OCI-LY7 (cell line): Measurements from ENCODE around the gene TRIM37. TPM values are rescaled to one million over a fixed set of nuclear protein-coding genes. Genes with fewer than 3 reads are reported as not detected.

Source experiments
- BruUV-seq: library from RNA; stranded (reverse); fragments of 400-500 nt; replicated peaks from 2 replicates; lab custom pipeline; 2021; lab: Mats Ljungman, UMichigan
- CTCF ChIA-PET: fragments of 300-600 bp; sonication (Branson Sonifier 250); formaldehyde crosslinking; loops from one replicate; lab custom pipeline; 2022; ENCODE audit warnings: antibody characterized with exemption; ENCODE audit not compliant: unreplicated experiment; lab: Charles Lee
- POLR2A ChIA-PET: fragments of 300-600 bp; sonication (Branson Sonifier 250); formaldehyde crosslinking; loops from one replicate; lab custom pipeline; 2022; ENCODE audit warnings: antibody characterized with exemption; lab: Charles Lee
- DNase-seq: peaks from one replicate; pipeline ENCODE4 v3.0.0-alpha.2; 2015; ENCODE audit warnings: low spot score
- H2AFZ ChIP-seq: fragments of 200-600 bp; sonication (generic), shearing (Covaris generic); 2 replicates; pipeline ENCODE4 v1.6.1; 2014; ENCODE audit warnings: mild to moderate bottlenecking, antibody characterized with exemption, low read length, moderate library complexity
- H3K27ac ChIP-seq: fragments of 200-600 bp; sonication (generic); 2 replicates; pipeline ENCODE4 v1.5.1; 2014; ENCODE audit warnings: mixed run types, low read depth, mild to moderate bottlenecking, moderate library complexity, low read length, inconsistent platforms; ENCODE audit not compliant: poor library complexity, severe bottlenecking
- H3K36me3 ChIP-seq: fragments of 200-600 bp; sonication (generic); 2 replicates; pipeline ENCODE4 v1.6.1; 2014; ENCODE audit warnings: mild to moderate bottlenecking, antibody characterized with exemption, low read length, moderate library complexity, mixed read lengths; ENCODE audit not compliant: insufficient read depth
- H3K4me1 ChIP-seq: fragments of 200-600 bp; sonication (generic); 2 replicates; pipeline ENCODE4 v1.5.1; 2014; ENCODE audit warnings: mild to moderate bottlenecking, low read length; ENCODE audit not compliant: insufficient read depth, poor library complexity, severe bottlenecking
- H3K4me2 ChIP-seq: fragments of 200-600 bp; sonication (generic); 2 replicates; pipeline ENCODE4 v1.6.1; 2014; ENCODE audit warnings: mild to moderate bottlenecking, low read length
- H3K4me3 ChIP-seq: fragments of 200-600 bp; sonication (generic); 2 replicates; pipeline ENCODE4 v1.5.1; 2014; ENCODE audit warnings: mild to moderate bottlenecking, low read depth, low read length; ENCODE audit not compliant: poor library complexity, severe bottlenecking
- H3K79me2 ChIP-seq: fragments of 200-600 bp; sonication (generic); 2 replicates; pipeline ENCODE4 v1.6.1; 2016; ENCODE audit warnings: low read depth, mild to moderate bottlenecking, low read length, moderate library complexity, mixed read lengths; ENCODE audit not compliant: insufficient read depth
- H3K9me2 ChIP-seq: fragments of 200-600 bp; sonication (generic); 2 replicates; pipeline ENCODE4 v1.6.1; 2016; ENCODE audit warnings: mild to moderate bottlenecking, low read length, mixed read lengths; ENCODE audit not compliant: insufficient read depth
- H3K9me3 ChIP-seq: fragments of 200-600 bp; sonication (generic); 2 replicates; pipeline ENCODE4 v1.6.1; 2014; ENCODE audit warnings: mild to moderate bottlenecking, mixed run types, low read length, mixed read lengths
- H4K20me1 ChIP-seq: fragments of 200-600 bp; sonication (generic); 2 replicates; pipeline ENCODE4 v1.6.1; 2014; ENCODE audit warnings: mild to moderate bottlenecking, antibody characterized with exemption, low read length, moderate library complexity, mixed read lengths; ENCODE audit not compliant: insufficient read depth
- CTCF ChIP-seq: fragments of 200-600 bp; sonication (generic); conservative IDR thresholded peaks from 2 replicates; pipeline ENCODE4 v1.5.1; 2014; ENCODE audit warnings: mild to moderate bottlenecking, antibody characterized with exemption, low read length, moderate library complexity, mixed read lengths
- EZH2phosphoT487 ChIP-seq: fragments of 200-600 bp; sonication (generic); IDR thresholded peaks from 2 replicates; pipeline ENCODE4 v1.6.1; 2018; ENCODE audit warnings: low read depth, borderline replicate concordance, mild to moderate bottlenecking, mixed run types, antibody characterized with exemption, low read length, moderate library complexity, mixed read lengths
- intact Hi-C: fragments of 100-400 bp; cut with micrococcal nuclease; formaldehyde crosslinking; loops from one replicate; pipeline ENCODE4 v1.10.0; 2022; ENCODE audit not compliant: unreplicated experiment
- total RNA-seq, 2 experiments: library from RNA; depleted of rRNA in 1 of 2; stranded (reverse); fragments of >200 nt in 1 of 2; shearing (Covaris generic) in 1 of 2; gene quantifications; 2 replicates each; pipeline ENCODE4 v1.2.3, GENCODE V29; 2014 to 2022

TRIM37 gene
- total RNA-seq, 2 experiments from 2014 or later, result 27.9 to 35.4 TPM

GRCh38 chr17:59084154-59084553, 22.5 kb downstream of the TRIM37 start:
- H3K4me1 ChIP-seq, result no peaks in the 10 kb centered on the region
- no TSS peak for BruUV-seq
- no peak overlapping the region for H3K4me3 ChIP-seq
- ChIA-PET CTCF (no interaction called here), POLR2A (no interaction called here)
- H4K20me1 ChIP-seq, result no peaks in the 10 kb centered on the region
- intact Hi-C loops, result no loop called here
- TF ChIP-seq EZH2phosphoT487 (no peak), CTCF (no peak)
- DNase-seq, result no peak
- no peaks in the 10 kb centered on the region for H3K9me3 ChIP-seq
- H3K79me2 ChIP-seq, result no peaks in the 10 kb centered on the region
- no peak overlapping the region for H3K27ac ChIP-seq
- no peak overlapping the region for H3K4me2 ChIP-seq
- no peaks in the 10 kb centered on the region for H3K9me2 ChIP-seq
- H2AFZ ChIP-seq, result no peak overlapping the region
- H3K36me3 ChIP-seq, result peaks cover 84% of the 10 kb centered on the region

GRCh38 chr17:59074494-59074893, 32.2 kb downstream of the TRIM37 start:
- no peaks in the 10 kb centered on the region for H3K4me1 ChIP-seq
- H4K20me1 ChIP-seq, result no peaks in the 10 kb centered on the region
- H3K36me3 ChIP-seq, result peaks cover 88% of the 10 kb centered on the region
- H3K9me2 ChIP-seq, result no peaks in the 10 kb centered on the region
- H3K4me2 ChIP-seq, result no peak overlapping the region
- no peak overlapping the region for H3K4me3 ChIP-seq
- intact Hi-C loops, result no loop called here
- ChIA-PET CTCF (no interaction called here), POLR2A (no interaction called here)
- no peaks in the 10 kb centered on the region for H3K79me2 ChIP-seq
- H3K9me3 ChIP-seq, result no peaks in the 10 kb centered on the region
- H2AFZ ChIP-seq, result no peak overlapping the region
- no peak for DNase-seq
- TF ChIP-seq CTCF (no peak), EZH2phosphoT487 (no peak)
- H3K27ac ChIP-seq, result no peak overlapping the region
- BruUV-seq, result no TSS peak

GRCh38 chr17:59073972-59074371, 32.7 kb downstream of the TRIM37 start:
- DNase-seq, result no peak
- Histone ChIP-seq H3K79me2 (no peaks in the 10 kb centered on the region), H3K4me3 (no peak overlapping the region), H3K27ac (no peak overlapping the region), H3K4me2 (no peak overlapping the region), H4K20me1 (no peaks in the 10 kb centered on the region), H3K9me3 (no peaks in the 10 kb centered on the region), H3K36me3 (peaks cover 86% of the 10 kb centered on the region), H2AFZ (no peak overlapping the region), H3K4me1 (no peaks in the 10 kb centered on the region), H3K9me2 (no peaks in the 10 kb centered on the region)
- ChIA-PET CTCF (no interaction called here), POLR2A (no interaction called here)
- TF ChIP-seq EZH2phosphoT487 (no peak), CTCF (no peak)
- BruUV-seq, result no TSS peak
- intact Hi-C loops, result no loop called here
